Sciatic nerve (tissue), 2 donors: ENCODE data around the gene ERBB4. TPM values are rescaled to one million over a fixed set of nuclear protein-coding genes. Genes with fewer than 3 reads are reported as not detected.
"Not testable (repeated sequence)": the region's sequence is repeated elsewhere in the genome, so short reads cannot be mapped to it uniquely, and the experiment has no call there.

Experiments
- ATAC-seq: fragments of 200-7000 bp; cut with Tn5 transposase; one replicate; pipeline ENCODE4 v1.9.1; 2020; ENCODE audit warnings: mild to moderate bottlenecking, moderate library complexity
- DNase-seq: peaks from one replicate; pipeline ENCODE4 v3.0.0-alpha.2; 2020; ENCODE audit warnings: low spot score
- intact Hi-C: fragments of 100-400 bp; cut with DNase I; formaldehyde crosslinking; loops from one replicate; pipeline ENCODE4 v1.14.2; 2022
- total RNA-seq: library from RNA; stranded (reverse); fragmentation: NEBNext Ultra II Directional; extraction: Animal tissue kit (Norgen Biotek cat#: 25700); gene quantifications from one replicate; pipeline ENCODE4 v1.2.1, GENCODE V29; 2021
- donor health status: DM: no; HTN: no; CAD: no.
- donor health status: DM: no; HTN: no; CAD: no.

The ERBB4 gene
- total RNA-seq, 1 donor from 2014 or later, result 19.7 TPM

DNA sequence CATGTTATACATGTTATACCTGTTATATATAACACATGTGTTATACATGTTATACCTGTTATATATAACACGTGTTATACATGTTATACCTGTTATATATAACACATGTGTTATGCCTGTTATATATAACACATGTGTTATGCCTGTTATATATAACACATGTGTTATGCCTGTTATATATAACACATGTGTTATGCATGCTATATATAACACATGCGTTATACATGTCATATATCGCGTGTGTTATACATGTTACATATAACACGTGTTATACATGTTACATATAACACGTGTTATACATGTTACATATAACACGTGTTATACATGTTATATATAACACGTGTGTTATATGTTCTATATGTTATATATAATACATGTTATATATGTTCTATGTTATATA, 347.2 kb downstream of the ERBB4 start:
- intact Hi-C loops, DNase-seq, ATAC-seq: not testable (repeated sequence)

DNA sequence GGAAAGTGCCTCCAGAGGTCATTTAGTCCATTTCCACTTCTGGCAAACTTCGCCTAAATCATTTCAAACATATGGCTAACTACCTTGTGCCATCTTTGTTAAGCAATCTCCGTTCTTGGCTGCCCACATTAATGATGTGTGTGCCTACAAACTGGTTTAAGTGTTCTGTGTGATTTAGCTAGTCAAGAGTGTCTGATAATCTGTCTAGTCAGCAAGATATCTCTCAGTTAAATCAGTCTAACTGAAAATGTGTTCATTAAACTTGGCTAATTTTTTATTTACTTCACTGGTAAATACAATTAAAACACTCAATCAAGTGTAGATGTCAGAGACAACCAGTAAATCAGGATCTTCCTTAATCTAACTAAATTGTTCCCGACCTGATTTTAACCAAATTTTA, 352.4 kb downstream of the ERBB4 start:
- ATAC-seq (no peak), DNase-seq (no peak)
- intact Hi-C loops, result no loop called here

DNA sequence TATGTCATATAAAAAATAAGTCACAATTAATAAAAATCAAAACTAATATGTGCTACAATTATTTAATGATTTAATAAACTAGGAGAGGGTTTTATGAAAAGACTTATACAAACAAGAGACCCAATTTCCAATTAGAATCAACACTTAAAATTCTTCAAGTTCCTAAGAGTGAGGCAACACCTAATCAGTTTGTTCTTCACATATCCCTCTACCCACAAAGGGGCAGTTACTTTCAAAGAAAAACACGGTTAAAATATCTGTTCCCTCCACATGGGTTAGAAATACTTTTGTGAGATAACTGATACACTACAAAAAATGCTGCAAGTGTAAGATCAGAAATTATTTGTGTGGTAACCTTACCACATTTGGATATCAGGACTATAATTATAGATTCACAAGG, 357.0 kb downstream of the ERBB4 start:
- intact Hi-C loops, result no loop called here
- DNase-seq (no peak), ATAC-seq (no peak)

DNA sequence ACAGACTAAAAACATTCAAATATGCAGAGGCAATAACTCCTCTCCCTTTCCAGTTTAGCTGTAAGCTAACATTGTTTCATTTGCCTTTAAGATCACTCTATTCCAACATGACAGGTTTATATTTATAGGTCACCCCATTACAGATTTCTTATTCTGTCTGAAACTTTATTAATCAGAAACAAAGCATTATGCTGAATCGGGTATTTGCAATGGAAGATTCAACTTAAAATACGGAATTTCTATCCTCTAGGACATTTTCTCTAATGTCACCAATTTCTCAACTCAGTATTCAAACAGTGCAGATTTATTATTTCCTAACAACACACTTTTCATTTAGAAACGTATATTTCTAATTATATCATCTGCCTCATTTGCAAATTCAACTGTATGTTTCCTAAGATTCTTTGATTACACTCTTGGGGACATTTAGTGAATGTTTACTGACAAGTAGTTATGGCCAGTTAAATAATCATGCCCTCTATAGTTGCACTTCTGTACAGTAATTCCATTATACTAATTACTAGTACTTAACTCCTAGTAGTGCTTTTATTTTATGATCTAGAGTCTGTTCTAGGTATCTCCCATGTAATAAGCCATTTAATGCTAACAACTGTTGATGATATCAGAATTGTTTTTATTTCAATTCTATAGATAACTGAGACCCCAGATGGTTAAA, 358.1 kb downstream of the ERBB4 start:
- intact Hi-C loops, result no loop called here
- ATAC-seq (no peak), DNase-seq (no peak)

DNA sequence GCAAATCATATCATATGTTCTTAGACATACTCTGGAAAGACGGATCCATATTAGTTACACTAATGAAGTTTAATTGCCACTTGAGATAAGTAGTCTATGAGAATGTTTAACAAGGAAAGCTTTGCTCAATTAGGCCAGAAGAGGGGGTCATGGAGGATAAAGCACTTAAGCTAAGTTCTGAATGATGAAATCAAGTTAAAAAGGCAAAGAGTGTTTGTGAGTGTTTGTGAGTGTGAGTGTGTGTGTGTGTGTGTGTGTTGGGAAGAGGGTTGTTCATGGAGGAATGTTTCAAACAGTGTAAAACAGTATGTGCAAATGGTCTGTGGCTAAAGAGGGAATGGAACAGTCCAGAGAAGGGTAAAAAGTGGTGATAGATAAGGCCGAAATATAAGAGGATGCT, 360.9 kb downstream of the ERBB4 start:
- intact Hi-C loops, result no loop called here
- no peak for DNase-seq
- ATAC-seq, result no peak

DNA sequence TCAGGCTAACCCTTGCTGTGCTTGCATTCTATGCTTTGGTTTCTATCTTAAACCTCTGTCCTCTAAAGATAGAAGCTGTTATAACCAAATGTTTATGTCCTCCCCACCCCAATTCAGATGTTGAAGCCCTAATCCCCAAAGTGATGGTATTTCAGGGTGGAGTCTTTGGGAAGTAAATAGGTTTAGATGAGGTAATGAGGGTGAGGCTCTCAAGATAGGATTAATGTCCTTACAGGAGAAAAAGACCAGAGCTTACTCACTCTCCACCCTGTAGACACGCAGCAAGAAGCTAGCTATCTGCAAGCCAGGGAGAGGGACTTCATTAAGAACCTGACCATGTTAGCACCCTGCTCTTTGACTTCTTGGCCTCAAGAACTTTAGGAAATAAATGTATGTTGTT, 362.5 kb downstream of the ERBB4 start:
- ATAC-seq (no peak), DNase-seq (no peak)
- intact Hi-C loops, result no loop called here

DNA sequence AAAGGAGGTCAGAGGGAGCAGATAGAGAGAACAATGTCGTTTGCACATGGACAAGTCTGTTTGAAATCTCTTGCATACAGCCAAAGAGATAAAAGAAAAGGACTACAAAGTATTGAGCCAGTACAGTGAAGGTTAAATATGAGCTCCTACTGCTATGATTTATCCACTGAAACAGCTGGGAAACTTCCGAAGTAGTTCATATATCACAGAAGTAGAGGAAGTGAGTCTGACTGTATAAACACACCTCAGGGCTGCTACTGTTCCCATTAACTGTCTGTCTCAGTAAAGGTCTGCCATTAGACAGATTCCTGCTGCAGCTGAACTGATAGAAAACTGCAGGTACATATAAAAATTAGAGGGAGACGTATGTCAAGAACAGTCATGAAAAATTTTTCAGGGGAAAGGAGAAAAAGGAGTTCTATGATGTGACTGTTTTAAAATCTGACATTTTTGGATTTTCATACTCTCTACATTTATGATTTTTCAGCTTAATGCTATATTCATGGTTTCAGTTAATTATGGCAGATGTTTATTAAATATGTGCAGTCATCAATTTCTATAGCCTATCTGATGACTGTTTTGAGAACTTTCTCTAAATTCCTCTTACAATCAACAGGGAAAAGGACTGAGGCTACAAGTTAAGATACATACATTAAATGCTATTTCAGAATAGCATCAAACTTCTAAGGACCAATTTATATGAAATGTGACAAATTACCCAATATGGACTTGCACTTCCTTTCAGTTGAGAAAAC, 364.7 kb downstream of the ERBB4 start:
- no peak for DNase-seq
- ATAC-seq, result no peak
- intact Hi-C loops, result no loop called here

DNA sequence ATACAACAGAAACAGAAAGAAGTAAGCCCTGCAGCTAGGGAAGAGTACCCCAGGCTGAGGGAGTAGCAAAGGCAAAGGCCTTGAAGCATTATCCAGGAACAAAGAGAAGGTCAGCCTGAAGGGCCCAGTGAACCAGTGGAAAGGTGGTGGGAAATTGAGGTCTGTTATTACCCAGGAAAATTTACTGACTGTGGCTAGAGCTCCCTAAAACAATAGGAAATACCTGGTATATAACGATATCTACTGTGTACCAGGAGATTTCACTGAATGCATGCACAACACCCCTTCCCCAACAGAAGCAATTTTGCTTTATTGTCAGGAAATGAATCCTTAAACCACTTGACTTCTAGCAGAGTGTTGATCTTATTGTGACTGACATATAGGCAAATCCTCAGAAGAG, 365.3 kb downstream of the ERBB4 start:
- no peak for ATAC-seq
- intact Hi-C loops, result no loop called here

DNA sequence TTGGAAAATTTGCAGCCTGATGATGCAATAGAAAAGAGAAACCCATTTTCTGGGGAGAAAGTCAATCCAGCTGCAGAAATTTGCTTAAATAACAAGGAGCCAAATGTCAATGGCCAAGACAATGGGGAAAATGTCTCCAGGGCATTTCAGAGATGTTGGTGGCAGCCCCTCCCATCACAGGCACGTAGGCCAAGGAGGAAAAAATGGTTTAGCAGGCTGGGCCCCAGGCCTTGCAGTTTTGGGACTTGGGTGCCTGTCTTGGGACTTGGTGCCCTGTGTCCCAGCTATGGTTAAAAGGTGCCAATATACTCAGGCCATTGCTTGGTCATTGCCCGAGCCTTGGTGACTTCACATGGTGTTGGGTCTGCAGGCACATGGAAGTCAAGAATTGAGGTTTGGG, 368.2 kb downstream of the ERBB4 start:
- ATAC-seq, result no peak
- intact Hi-C loops, result no loop called here
- DNase-seq, result no peak

More for the DNA sequence above, 365.3 kb downstream of the ERBB4 start:
- no peak for DNase-seq

DNA sequence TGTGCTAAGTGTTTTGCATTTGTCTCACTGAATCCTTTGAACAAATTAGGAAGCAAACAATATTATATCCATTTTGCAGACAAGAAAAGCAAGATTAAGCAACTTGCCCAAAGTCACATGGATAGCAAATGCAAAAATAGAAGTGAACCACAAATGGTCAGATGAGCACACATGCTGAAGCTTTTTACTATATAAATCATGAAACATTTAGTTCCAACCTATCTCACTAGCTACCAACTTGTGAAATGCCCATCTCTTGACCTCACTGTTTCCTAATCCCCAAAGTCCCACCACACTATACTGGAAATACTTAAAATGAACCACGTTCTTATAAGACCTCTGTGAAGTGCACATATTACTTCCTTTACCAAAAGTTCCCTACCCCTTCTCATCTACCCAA, 380.5 kb downstream of the ERBB4 start:
- intact Hi-C loops, result no loop called here
- ATAC-seq, result no peak
- no peak for DNase-seq

DNA sequence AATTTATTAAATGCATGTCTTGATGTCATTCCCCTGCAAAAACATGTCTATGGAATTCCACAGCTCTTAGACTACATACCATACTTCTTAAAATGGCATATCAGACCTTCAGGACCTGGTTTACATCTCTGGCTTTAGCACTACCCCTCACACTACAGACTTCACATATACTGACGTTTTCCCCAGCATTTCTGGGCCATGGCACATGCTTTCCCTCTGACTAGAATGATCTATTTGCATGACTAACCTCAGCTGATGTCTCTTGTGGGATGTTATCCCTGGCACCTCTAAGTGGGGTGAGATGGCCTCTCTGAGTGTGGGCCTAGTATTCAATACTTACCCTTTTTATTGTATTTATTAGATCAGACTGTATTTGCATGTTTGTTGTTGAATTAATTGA, 381.6 kb downstream of the ERBB4 start:
- DNase-seq, result no peak
- intact Hi-C loops, result no loop called here
- ATAC-seq, result no peak

DNA sequence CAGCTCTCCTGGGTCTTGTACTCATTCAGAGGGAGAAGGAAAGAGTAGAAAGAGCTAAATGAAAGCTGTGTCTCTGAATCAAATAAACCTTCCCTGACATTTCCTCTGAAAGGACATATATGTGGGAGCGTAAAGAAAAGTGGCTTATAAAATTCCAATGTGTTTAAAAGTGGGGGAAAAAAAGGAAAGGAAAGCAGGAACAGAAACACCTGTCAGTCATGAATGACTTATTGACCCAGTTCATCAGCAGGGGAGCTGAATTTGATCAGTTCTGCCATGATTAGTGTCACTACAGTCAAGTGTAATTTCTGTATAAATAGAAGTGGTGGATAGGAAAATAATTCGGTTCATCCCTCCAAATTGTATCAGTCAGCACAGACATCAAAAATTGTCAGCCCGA, 382.5 kb downstream of the ERBB4 start:
- no peak for DNase-seq
- ATAC-seq, result no peak
- intact Hi-C loops, result no loop called here

DNA sequence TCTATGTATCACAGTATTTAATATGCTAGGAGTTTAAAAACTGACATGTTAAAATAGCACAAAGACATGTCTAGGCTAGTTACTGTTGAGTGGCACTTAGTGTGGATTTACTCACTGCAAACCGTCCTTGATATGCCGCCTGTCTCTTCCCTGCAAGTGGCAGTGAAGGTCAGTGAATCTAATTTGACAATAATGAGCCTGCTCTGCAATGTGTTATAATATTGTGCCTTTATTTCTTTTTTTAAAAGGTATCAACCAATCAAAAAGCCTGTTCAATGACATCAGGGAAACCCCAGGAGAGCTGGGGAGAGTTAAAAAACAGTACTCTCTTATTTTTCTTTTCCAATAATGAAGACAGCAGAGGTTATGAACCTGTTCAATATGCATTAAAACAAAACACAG, 384.1 kb downstream of the ERBB4 start:
- intact Hi-C loops, result no loop called here
- DNase-seq, result no peak
- ATAC-seq, result no peak

DNA sequence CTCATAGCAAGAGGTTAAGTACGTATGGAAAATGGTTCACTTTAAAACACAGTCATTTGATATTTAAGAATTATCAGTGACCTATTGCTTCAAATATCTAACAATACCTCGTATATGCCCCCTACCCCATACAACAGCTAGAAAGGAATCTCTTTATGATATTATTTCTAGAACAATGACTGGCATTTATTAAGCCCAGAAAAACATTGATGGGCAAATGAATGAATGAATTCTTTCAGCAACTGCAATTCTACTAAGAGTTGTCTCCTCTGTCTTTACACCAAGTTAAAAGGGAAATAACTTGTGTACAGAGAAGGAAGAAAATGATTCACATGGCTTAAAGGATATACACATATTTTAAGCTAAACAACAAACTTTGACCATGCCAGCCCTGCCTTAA, 384.7 kb downstream of the ERBB4 start:
- ATAC-seq (no peak), DNase-seq (no peak)
- intact Hi-C loops, result no loop called here

DNA sequence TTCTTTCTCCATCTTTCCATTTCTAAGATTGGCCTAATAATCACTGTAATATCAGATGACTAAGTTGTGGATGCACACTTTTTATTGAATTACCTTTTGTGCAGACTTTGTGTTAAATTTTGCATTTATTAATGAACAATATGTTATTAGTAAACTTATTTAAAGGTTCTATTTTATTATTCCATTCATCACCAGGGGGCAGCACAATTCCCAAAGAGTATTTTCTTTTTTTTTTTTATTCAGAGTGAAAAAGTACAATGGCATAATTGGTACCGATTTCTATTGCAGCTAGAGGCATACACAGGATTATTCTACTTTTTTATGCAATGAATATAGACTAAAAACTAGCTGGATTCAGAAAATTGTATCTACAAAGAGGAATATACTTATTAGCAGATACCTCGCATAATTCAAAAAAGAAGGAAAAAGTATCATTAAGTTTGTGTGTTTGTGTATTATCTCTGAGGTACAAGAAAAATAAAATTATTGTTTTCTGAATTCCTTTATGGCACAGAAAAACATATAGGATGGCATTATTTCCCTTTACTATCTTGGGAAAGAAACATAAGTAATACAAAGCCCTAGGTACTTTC, 390.6 kb downstream of the ERBB4 start:
- intact Hi-C loops, result no loop called here
- ATAC-seq, result no peak

DNA sequence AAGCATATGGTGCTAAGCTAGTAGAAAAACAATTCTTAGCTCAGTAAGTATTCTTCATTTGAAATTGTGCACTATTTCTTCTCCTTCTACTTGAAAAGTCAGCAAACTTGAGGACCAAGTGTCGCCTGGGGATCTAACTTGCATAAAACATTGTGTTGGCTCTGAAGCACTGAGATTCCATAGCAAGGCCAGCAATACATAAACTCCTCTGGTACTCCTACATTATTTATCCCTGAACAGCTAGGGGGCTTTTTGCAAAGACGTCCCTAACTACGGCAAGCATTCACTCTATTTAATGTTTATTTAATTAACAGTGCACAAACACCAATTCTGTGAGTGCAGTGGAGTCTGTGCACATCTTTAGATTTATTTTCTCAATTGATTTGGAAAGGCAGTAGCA, 392.2 kb downstream of the ERBB4 start:
- DNase-seq (no peak), ATAC-seq (no peak)
- intact Hi-C loops, result no loop called here

More for the DNA sequence above, 390.6 kb downstream of the ERBB4 start:
- DNase-seq, result no peak

DNA sequence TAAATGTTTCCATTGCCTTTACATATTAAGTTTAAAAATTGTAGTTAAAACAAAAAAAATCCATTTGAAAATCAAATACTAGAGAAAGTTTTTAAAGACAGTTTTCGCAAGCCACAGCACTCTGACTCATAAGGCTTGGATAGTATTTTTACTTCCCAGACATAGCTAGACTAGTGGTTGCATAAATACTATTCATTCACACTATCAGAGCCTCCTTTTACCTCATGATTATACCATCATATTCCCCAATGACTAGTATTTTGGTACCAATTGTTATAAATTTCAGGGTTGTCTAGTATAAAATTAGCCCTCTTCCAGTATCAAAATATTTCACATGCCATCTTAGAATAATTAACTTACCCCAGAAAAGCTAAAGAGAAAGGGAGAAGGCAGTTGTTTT, 393.5 kb downstream of the ERBB4 start:
- DNase-seq (no peak), ATAC-seq (no peak)
- intact Hi-C loops, result no loop called here

DNA sequence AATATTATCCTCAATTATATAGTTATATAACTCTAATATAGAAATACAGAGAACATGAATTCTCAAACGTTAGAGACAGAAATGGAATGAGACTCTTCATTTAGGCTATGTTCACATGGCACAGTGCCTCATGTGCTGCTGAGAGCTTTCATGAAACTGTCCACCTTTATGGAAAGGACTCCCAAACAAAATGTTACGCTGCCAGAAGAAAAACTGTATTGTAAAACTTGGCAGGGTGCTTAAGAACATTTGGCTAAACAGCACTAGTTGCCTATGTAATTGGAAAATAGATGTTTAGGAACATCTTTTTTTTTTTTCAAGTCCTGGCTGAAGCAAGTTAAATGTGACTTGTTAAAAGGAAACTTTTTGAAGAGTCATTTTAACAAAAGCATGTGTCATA, 396.0 kb downstream of the ERBB4 start:
- ATAC-seq (no peak), DNase-seq (no peak)

DNA sequence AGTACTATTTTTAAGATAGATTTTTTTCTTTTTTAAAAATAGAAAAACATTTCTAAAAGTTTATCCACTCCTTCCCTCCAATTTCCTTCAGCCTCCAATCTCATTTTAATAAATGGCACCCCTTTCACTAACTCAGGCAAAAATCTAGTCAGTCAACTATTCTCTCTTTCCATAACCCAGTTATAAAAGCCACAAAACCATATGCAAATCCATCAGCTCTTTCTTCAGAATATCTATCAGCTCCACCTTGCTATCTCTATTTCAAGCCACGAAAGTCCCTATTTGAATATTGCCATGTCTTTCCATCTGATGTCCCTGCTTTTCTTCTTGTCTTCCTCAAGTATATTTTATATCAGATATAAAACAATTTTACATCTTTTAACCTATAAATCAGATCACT, 397.1 kb downstream of the ERBB4 start:
- ATAC-seq (no peak), DNase-seq (no peak)
- intact Hi-C loops, result no loop called here

More for the DNA sequence above, 396.0 kb downstream of the ERBB4 start:
- intact Hi-C loops, result no loop called here

DNA sequence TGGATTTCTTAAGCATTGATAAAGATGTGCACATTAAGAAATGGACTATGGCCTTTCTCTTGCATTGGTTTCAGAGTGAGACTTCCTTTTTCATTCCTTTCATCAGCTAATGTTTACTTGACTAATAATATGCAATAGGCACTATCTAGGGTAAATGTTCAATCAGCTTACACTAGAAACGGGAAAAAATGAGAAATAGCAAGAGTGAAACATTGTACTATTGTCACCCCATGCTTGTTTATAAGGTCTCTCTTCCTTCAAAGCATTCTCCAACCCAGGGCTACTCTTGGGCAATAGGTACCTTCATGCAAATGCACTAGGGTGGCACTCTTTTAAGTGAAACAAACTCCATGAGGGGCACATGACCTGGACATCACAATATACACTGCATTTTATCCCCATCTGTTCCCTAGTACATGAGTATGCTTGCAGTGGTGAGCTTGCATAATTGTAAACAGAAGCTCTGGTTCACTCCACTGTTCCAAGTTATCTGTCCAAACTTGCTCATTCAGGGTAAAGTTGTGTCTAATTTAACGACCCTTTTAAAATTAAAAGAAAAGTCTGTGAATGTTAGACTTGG, 402.3 kb downstream of the ERBB4 start:
- ATAC-seq (no peak), DNase-seq (no peak)
- intact Hi-C loops, result no loop called here
